Keratinocyte (primary cell): ENCODE results near the gene ATP2B2.

Experiments
- EZH2 ChIP-seq: IDR thresholded peaks from one replicate; pipeline ENCODE4 v1.6.1; 2012; ENCODE audit warnings: inconsistent platforms, mild to moderate bottlenecking, low read length, moderate library complexity
- TF ChIP-seq, protein P1 (sequence below), 3 experiments: IDR thresholded peaks in 1 of 3; conservative IDR thresholded peaks in 1 of 3; optimal IDR thresholded peaks in 1 of 3; 2 replicates in 2 of 3; 3 replicates in 1 of 3; pipeline versions ENCODE3 to v1.5.1; 2011; ENCODE audit warnings: low read length in 3 of 3, mild to moderate bottlenecking in 3 of 3, moderate library complexity in 2 of 3, control low read depth in 1 of 3, inconsistent platforms in 1 of 3; ENCODE audit not compliant: insufficient read depth in 2 of 3; ENCODE audit errors: extremely low read depth in 1 of 3

DNA sequence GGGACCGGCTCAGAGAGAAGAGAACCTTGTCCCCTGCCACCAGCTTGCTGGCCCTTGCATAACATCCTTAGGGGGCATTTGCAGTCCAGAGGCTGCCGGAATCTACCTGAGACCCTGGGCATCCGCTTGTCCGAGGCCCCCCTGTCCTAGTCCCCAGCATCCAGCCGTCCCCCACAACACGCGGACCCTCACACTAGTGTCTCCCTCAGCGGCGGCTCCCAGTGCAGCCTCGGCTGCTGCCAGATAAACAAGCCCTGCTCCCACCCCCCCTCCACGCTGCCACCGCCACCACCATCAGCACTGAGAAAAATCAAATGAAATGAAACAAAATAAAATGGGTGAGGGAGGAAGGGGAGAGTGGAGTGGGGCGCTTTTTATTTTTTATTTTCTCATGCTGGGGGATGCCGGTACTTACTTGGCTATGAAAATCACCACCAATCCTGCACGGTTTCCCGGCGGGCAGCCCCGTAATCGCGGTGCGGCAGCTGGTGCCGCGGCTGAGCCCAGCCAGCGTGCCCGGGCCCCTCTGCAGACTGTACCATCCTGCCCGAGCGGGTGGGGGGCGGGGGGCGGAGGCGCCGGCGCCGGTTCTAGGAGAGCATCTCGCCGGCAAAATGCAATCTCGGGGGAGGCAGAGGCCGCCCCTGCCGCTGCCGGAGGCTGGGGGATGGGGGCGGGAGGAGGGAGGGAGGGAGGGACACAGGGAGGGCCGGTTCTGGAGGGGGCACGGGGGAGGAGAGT lies at the start of gene ATP2B2:
- TF ChIP-seq, protein P1, sequence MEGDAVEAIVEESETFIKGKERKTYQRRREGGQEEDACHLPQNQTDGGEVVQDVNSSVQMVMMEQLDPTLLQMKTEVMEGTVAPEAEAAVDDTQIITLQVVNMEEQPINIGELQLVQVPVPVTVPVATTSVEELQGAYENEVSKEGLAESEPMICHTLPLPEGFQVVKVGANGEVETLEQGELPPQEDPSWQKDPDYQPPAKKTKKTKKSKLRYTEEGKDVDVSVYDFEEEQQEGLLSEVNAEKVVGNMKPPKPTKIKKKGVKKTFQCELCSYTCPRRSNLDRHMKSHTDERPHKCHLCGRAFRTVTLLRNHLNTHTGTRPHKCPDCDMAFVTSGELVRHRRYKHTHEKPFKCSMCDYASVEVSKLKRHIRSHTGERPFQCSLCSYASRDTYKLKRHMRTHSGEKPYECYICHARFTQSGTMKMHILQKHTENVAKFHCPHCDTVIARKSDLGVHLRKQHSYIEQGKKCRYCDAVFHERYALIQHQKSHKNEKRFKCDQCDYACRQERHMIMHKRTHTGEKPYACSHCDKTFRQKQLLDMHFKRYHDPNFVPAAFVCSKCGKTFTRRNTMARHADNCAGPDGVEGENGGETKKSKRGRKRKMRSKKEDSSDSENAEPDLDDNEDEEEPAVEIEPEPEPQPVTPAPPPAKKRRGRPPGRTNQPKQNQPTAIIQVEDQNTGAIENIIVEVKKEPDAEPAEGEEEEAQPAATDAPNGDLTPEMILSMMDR (optimal IDR thresholded peaks at IDR 0.05 in 1 of 3, IDR thresholded peaks at IDR 0.05 in 1 of 3, conservative IDR thresholded peaks at IDR 0.05 in 1 of 3; ENCODE audit: extremely low read depth in 1 of 3, insufficient read depth in 2 of 3, low read length in 3 of 3) = no peak
- TF ChIP-seq EZH2 = peak; percentile 59
